HL-60/S4 treated with phorbol 12-myristate 13-acetate at 8.2 ng/mL for 4 days and 3 days (cell line): ENCODE data around the gene HOOK2.

Experiments used
- in situ Hi-C: fragments of 300-500 bp; cut with MboI; formaldehyde crosslinking; loops from 2 replicates; pipeline ENCODE4 v1.15.0; 2022; ENCODE audit warnings: low sequenced_read_pairs

The HOOK2 gene

GRCh38 chr19:12783849-12784393, 8.6 kb upstream of the HOOK2 start:
- in situ Hi-C loops = no loop called here

- in situ Hi-C loops = no loop called here
These were observed 8.0 kb upstream of the HOOK2 start for GRCh38 chr19:12783291-12783848.

GRCh38 chr19:12782424-12783290, 7.3 kb upstream of the HOOK2 start:
- in situ Hi-C loops = no loop called here

- in situ Hi-C loops = no loop called here
These were observed 6.7 kb upstream of the HOOK2 start for GRCh38 chr19:12782174-12782423.

- in situ Hi-C loops = no loop called here
These were observed 4.0 kb upstream of the HOOK2 start for GRCh38 chr19:12779162-12779993.

GRCh38 chr19:12778905-12779161, 3.5 kb upstream of the HOOK2 start:
- in situ Hi-C loops = no loop called here

GRCh38 chr19:12778017-12778904, 2.9 kb upstream of the HOOK2 start:
- in situ Hi-C loops = no loop called here

- in situ Hi-C loops = no loop called here
These were observed 2.1 kb upstream of the HOOK2 start for GRCh38 chr19:12777217-12778016.

GRCh38 chr19:12773571-12773970, 1.8 kb downstream of the HOOK2 start:
- in situ Hi-C loops = no loop called here

- in situ Hi-C loops = no loop called here
These were observed 3.0 kb downstream of the HOOK2 start for GRCh38 chr19:12772323-12772722.

GRCh38 chr19:12770922-12771321, 4.4 kb downstream of the HOOK2 start:
- in situ Hi-C loops = no loop called here

GRCh38 chr19:12769689-12770088, 5.7 kb downstream of the HOOK2 start:
- in situ Hi-C loops = no loop called here

- in situ Hi-C loops = no loop called here
These were observed 7.7 kb downstream of the HOOK2 start for GRCh38 chr19:12767666-12768065.

- in situ Hi-C loops = no loop called here
These were observed 8.2 kb downstream of the HOOK2 start for GRCh38 chr19:12767150-12767549.

- in situ Hi-C loops = no loop called here
These were observed 9.3 kb downstream of the HOOK2 start for GRCh38 chr19:12766051-12766521.

- in situ Hi-C loops = loop anchor here (5.0 kb wide), 1 partner anchor 33 kb away; no protein-coding TSS in a partner anchor
These were observed 10.7 kb downstream of the HOOK2 start for GRCh38 chr19:12764698-12765097.

GRCh38 chr19:12763100-12763499, 12.3 kb downstream of the HOOK2 start:
- in situ Hi-C loops = loop anchor here (5.0 kb wide), 1 partner anchor 34 kb away; no protein-coding TSS in a partner anchor

- in situ Hi-C loops = loop anchor here (5.0 kb wide), 1 partner anchor 38 kb away; no protein-coding TSS in a partner anchor
These were observed 15.7 kb downstream of the HOOK2 start for GRCh38 chr19:12759686-12760085.

GRCh38 chr19:12757544-12758274, 17.6 kb downstream of the HOOK2 start:
- in situ Hi-C loops = no loop called here
